HG03097 (cell line): ENCODE measurements around the gene KLRF2.

ENCODE experiments used
- ATAC-seq: cut with Tn5 transposase; IDR thresholded peaks from one replicate; pipeline ENCODE4 v1.9.1; 2021; ENCODE audit not compliant: unreplicated experiment, low FRiP score

Gene KLRF2

GRCh38 chr12:9933958-9934357, 52.7 kb downstream of the KLRF2 start:
- ATAC-seq: no peak

GRCh38 chr12:9935026-9935425, 53.7 kb downstream of the KLRF2 start:
- no peak for ATAC-seq

- no peak for ATAC-seq
Observed at GRCh38 chr12:9936591-9936990, 55.3 kb downstream of the KLRF2 start.

DNA sequence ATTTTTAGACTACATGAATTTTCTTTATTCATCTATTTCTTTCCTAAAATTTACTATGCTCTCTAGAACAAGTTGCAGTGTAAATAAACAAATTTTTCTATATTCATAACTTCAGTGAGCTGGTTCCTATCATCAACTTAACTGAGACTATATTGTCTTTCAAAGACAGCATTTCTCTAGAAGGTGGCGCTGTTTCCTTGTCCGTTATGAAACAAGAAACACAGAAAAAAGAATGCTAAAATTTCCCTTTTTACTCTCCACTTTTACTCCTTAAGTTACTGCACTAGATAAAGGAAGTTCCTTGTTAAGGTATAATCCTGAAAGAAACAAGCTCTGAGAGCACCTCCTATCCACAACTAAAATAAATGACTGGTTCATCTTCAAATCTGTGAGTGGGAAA, 59.1 kb downstream of the KLRF2 start:
- ATAC-seq: no peak

GRCh38 chr12:9941838-9942237, 60.5 kb downstream of the KLRF2 start:
- no peak for ATAC-seq

GRCh38 chr12:9943240-9943639, 62.0 kb downstream of the KLRF2 start:
- ATAC-seq: no peak

DNA sequence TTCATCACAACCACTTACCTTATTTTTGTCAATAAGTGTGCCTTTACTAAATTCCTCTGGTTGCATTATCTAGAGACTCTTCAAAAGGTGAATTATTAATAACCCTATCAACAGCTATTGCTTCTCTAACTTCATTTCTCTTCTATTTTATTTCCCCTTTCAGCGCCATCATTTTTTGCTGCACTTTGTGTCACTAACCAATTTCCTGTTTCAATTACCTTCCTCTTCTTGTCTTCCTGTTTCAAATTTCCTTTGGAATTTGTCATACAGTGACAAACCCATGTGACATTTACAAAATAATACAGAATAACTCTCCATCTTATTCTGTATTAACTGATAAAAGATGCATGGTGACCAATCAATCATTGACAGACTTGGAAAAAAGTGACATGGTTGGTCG, 63.1 kb downstream of the KLRF2 start:
- ATAC-seq: no peak
